Kidney (tissue), 14 donors: Measurements from ENCODE around the gene ERICH4. TPM values are rescaled to one million over a fixed set of nuclear protein-coding genes. Genes with fewer than 3 reads are reported as not detected.

Source experiments
- DNase-seq, 5 donors: peaks; one replicate each; pipeline ENCODE4 v3.0.0-alpha.2; 2013 to 2020
- FAIRE-seq: peaks from 2 replicates; lab custom pipeline; 2012; peaks lifted over from hg19 to GRCh38; lab: Jason Lieb, UNC
- H3K27ac ChIP-seq, 2 donors: one replicate each; pipeline ENCODE4 v1.7.0; 2013; ENCODE audit warnings: low read depth in 2 of 2, low read length in 2 of 2, inconsistent platforms in 1 of 2
- H3K27me3 ChIP-seq: one replicate; pipeline ENCODE4 v1.7.1; 2013; ENCODE audit warnings: low read length, inconsistent platforms; ENCODE audit not compliant: control insufficient read depth, insufficient read depth
- H3K36me3 ChIP-seq, 3 donors: one replicate each; pipeline versions ENCODE4 v1.7.0 to v1.7.1; 2013; ENCODE audit warnings: low read length in 3 of 3, control low read depth in 1 of 3, inconsistent platforms in 1 of 3; ENCODE audit not compliant: insufficient read depth in 3 of 3, control insufficient read depth in 2 of 3
- H3K4me1 ChIP-seq, 3 donors: one replicate each; pipeline versions ENCODE4 v1.7.0 to v1.7.1; 2013; ENCODE audit warnings: low read length in 3 of 3, inconsistent platforms in 1 of 3, low read depth in 1 of 3; ENCODE audit not compliant: control insufficient read depth in 2 of 3, insufficient read depth in 2 of 3
- H3K4me3 ChIP-seq, 3 donors: one replicate each; pipeline versions ENCODE4 v1.7.0 to v1.8.1; 2013; ENCODE audit warnings: low read length in 3 of 3, control low read depth in 1 of 3, inconsistent platforms in 1 of 3
- H3K9ac ChIP-seq, 3 donors: one replicate each; pipeline versions ENCODE4 v1.7.0 to v1.7.1; 2013; ENCODE audit warnings: low read length in 3 of 3, control low read depth in 1 of 3, inconsistent platforms in 1 of 3
- H3K9me3 ChIP-seq, 3 donors: one replicate each; pipeline versions ENCODE4 v1.7.0 to v1.7.1; 2013; ENCODE audit warnings: low read length in 3 of 3, control low read depth in 1 of 3, inconsistent platforms in 1 of 3; ENCODE audit not compliant: control insufficient read depth in 2 of 3, insufficient read depth in 1 of 3
- intact Hi-C: fragments of 100-400 bp; cut with DNase I; formaldehyde crosslinking; loops from one replicate; pipeline ENCODE4 v1.11.1; 2022
- polyA plus RNA-seq: library from polyadenylated mRNA; stranded (reverse); fragments of 350-450 nt; fragmentation: Illumina TruSeq; extraction: RNeasy Lipid Tissue Mini Kit (QIAGEN cat#74804); gene quantifications from one replicate; pipeline ENCODE4 v1.2.3, GENCODE V29; 2014; ENCODE audit warnings: low read depth, low replicate concordance; ENCODE audit not compliant: insufficient read depth
- total RNA-seq: library from RNA; stranded (reverse); fragmentation: NEBNext Ultra II Directional; extraction: Animal tissue kit (Norgen Biotek cat#: 25700); gene quantifications from one replicate; pipeline ENCODE4 v1.2.1, GENCODE V29; 2021
- TF ChIP-seq, protein P1 (sequence below): IDR thresholded peaks from 3 replicates; pipeline ENCODE4 v1.5.1; 2012; ENCODE audit warnings: mild to moderate bottlenecking, moderate library complexity, borderline replicate concordance; ENCODE audit not compliant: insufficient read depth; ENCODE audit errors: extremely low read depth
- donor health status: control.
- donor health status: control.
- donor health status: control.
- donor health status: control.
- donor health status: control.
- donor health status: DM: yes; HTN: yes; CAD: no.
- donor health status: Normal renal cell carcinoma (clear cell type).

Gene ERICH4
- total and polyA plus RNA-seq, 2 donors from 2014 or later = 23.1 TPM; not detected in 1

- DNase-seq (no peak), FAIRE-seq (no peak)
- Histone ChIP-seq H3K4me3 (peak overlapping the region in 2 of 3 donors; percentile 38 to 52), H3K36me3 (no peaks in the 10 kb centered on the region), H3K9ac (no peak overlapping the region), H3K27ac (no peak overlapping the region), H3K4me1 (peaks cover 0 to 3% (median 0%) of the 10 kb centered on the region in 3 donors), H3K27me3 (no peaks in the 10 kb centered on the region), H3K9me3 (no peaks in the 10 kb centered on the region)
- intact Hi-C loops = loop anchor here (10.0 kb wide), 1 partner anchor 131 kb away; the partner anchor contains the start of gene CEACAM21
- TF ChIP-seq, protein P1, sequence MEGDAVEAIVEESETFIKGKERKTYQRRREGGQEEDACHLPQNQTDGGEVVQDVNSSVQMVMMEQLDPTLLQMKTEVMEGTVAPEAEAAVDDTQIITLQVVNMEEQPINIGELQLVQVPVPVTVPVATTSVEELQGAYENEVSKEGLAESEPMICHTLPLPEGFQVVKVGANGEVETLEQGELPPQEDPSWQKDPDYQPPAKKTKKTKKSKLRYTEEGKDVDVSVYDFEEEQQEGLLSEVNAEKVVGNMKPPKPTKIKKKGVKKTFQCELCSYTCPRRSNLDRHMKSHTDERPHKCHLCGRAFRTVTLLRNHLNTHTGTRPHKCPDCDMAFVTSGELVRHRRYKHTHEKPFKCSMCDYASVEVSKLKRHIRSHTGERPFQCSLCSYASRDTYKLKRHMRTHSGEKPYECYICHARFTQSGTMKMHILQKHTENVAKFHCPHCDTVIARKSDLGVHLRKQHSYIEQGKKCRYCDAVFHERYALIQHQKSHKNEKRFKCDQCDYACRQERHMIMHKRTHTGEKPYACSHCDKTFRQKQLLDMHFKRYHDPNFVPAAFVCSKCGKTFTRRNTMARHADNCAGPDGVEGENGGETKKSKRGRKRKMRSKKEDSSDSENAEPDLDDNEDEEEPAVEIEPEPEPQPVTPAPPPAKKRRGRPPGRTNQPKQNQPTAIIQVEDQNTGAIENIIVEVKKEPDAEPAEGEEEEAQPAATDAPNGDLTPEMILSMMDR = no peak
These were observed 978 bp downstream of the ERICH4 start for GRCh38 chr19:41443813-41444455.

DNA sequence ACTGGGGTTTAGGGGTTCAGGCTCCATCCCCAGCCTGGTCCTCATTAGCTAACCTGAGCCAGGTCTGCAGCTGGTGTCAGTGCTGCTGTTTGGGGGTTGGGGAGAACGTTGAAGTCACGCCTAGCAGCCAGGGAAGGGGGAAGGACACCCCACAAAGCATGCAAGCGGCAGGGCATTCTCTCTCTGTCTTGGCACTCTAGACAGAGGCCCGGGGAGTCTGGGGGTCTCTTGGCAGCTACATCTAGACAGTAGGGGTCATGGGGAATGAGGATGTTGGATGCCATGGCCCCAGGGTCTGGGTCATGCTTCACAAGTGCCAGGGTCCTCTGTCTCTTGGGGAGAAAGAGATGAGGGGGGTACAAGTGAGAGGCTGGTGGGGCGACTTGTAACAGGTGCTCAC, 2.6 kb downstream of the ERICH4 start:
- H3K27me3 ChIP-seq = no peaks in the 10 kb centered on the region
- H3K9me3 ChIP-seq = no peaks in the 10 kb centered on the region
- H3K4me3 ChIP-seq = no peak overlapping the region
- H3K36me3 ChIP-seq = no peaks in the 10 kb centered on the region
- DNase-seq (no peak), FAIRE-seq (no peak)
- H3K4me1 ChIP-seq = peaks cover 0 to 3% (median 0%) of the 10 kb centered on the region in 3 donors
- H3K27ac ChIP-seq = no peak overlapping the region
- no peak overlapping the region for H3K9ac ChIP-seq
- TF ChIP-seq, protein P1 = no peak
- intact Hi-C loops = loop anchor here (10.0 kb wide), 1 partner anchor 129 kb away; the partner anchor contains the start of gene CEACAM21

GRCh38 chr19:41447732-41448332, 4.9 kb downstream of the ERICH4 start:
- TF ChIP-seq, protein P1 = no peak
- no peaks in the 10 kb centered on the region for H3K36me3 ChIP-seq
- no peak for DNase-seq
- H3K9ac ChIP-seq = no peak overlapping the region
- no peaks in the 10 kb centered on the region for H3K9me3 ChIP-seq
- no peaks in the 10 kb centered on the region for H3K27me3 ChIP-seq
- H3K4me1 ChIP-seq = no peaks in the 10 kb centered on the region
- H3K27ac ChIP-seq = no peak overlapping the region
- no peak for FAIRE-seq
- H3K4me3 ChIP-seq = no peak overlapping the region
- intact Hi-C loops = loop anchor here (10.0 kb wide), 1 partner anchor 127 kb away; the partner anchor contains the start of gene CEACAM21
